HG03139 (cell line): Measurements from ENCODE around the gene GALNT18.

Experiments
- ATAC-seq: cut with Tn5 transposase; IDR thresholded peaks from one replicate; pipeline ENCODE4 v1.9.1; 2021; ENCODE audit not compliant: unreplicated experiment

GALNT18 gene

DNA sequence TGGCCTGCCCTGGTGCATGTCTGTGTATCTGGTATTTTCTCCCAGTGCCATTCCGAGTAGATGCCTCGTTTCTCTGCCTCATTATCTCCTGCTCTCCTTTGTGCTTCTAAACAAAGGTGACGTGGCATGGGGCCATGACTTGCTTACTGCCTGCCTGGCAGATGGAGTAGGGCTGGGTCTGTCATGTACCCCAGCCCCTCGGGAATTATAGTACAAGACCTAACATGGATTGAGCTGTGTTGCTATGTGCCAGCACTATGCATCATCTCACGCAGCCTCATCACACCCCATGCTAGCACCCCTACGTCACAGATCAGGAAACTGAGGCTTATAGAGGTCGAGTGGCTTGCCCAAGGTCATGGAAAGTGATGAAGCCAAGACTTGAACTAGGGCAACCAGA, 88.1 kb downstream of the GALNT18 start:
- no peak for ATAC-seq

- no peak for ATAC-seq
Observed at GRCh38 chr11:11533057-11533456, 88.7 kb downstream of the GALNT18 start.

DNA sequence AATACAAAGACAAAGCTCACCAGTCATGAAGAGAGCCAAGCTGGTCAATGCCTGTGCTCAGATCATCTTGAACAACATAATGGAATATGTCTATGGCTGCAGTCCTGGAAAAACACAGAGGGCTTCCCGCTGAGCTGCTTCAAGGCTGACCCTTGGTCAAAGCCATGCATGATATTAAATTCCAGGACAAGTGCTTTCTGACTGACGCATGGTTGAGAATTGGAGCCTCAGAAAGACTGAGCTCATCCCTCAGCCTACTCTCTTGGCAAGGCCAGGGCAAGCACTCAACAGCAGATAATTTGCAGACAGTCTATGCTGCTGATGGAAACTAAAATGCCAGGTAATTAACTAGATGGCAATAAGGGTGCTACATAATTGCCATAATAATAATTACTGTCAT, 89.2 kb downstream of the GALNT18 start:
- ATAC-seq: no peak

DNA sequence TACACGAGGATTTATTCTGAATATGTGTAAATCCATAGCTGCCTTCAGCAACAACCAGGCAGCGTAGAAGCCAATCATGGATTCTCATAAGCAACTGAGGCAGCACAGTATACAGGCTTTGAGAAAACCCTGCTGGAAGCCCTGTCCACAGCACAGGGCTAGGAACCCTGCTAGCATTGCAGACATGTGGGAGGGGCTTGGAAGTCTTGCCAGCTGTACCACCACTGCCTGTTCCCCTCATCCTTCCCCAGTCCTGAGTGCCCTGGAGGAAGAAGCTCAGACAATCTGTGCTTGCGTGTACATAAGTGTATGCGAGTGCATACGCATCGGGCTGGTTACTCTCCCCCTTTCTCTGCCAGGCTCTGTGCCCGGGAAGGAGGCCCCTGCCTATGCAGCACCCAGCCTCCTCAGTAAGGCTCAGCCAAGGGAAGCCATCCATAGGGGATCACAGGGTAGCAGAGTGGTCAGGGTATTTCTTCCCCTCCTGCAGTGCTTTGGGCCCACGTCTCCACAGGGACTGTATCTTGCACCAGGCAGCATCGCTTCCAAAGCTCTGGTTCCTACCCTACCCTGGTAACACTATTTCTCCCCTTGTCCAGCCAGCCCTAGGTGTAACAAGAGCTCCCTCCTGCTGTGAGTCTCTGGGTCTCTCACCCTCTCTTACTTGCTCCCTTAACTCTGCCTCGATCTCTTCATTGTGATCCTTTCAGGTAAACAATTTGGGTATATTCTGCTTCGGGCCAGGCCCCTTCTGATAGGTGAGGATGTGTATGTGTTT, 90.5 kb downstream of the GALNT18 start:
- ATAC-seq: no peak

DNA sequence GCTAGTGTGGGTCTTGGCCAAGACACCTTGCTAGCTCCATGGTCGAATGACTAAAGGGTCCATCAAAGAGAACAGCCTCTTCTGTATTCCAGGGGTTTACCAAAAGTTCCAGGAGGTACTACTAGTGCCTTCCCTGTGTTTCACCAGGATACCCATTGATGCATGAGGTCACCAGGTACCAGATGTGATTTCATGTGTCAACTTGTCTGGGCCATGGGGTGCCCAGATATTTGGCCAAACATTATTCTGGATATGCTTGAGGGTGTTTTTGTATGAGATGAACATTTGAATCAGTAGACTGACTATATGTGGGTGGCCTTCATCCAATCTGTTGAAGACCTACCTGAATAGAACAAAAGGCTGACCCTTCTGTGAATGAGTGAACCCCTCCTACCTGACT, 92.8 kb downstream of the GALNT18 start:
- no peak for ATAC-seq

DNA sequence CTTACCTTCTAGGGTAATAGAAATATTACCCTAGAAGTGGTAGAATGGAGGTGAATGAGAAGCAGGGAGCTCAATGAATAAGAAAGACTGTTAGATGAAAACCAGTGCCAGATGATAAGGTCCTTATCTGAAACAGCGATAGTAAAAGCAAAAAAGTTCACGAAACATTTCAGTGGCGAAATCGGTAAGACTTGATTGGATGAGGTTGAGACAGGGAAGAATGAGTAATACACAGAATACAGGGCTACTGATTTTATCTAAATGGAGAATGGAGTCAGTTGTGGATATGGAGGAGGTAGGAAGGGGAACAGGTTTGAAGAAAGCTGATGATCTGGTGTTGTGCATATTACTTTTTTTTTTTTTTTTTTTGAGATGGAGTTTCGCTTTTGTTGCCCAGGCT, 96.5 kb downstream of the GALNT18 start:
- ATAC-seq: no peak

- ATAC-seq: no peak
Observed at GRCh38 chr11:11524436-11525061, 97.3 kb downstream of the GALNT18 start.

- no peak for ATAC-seq
Observed at GRCh38 chr11:11522591-11522990, 99.2 kb downstream of the GALNT18 start.

- no peak for ATAC-seq
Observed at GRCh38 chr11:11521306-11522002, 100.4 kb downstream of the GALNT18 start.

GRCh38 chr11:11520231-11521015, 101.4 kb downstream of the GALNT18 start:
- no peak for ATAC-seq

GRCh38 chr11:11519184-11519583, 102.6 kb downstream of the GALNT18 start:
- no peak for ATAC-seq

- no peak for ATAC-seq
Observed at GRCh38 chr11:11514246-11514645, 107.6 kb downstream of the GALNT18 start.

DNA sequence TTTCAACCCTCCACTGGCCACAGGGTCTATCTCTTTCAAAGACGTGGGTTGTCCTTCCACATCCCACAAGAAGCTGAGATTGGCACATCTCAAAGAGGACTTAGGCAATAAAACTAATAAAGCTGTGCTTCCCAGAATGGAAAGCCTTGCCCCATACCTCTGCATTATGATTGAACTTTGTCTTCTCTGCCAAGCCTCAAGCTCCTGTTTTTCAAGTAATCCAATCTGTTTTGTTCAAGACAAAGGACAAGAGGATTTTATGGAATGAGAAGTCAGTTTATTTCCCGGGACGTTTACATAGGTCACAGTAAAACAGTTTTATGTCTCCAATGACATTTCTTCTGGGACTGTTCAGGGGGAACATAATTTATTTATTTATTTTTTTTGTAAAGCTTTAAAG, 108.4 kb downstream of the GALNT18 start:
- no peak for ATAC-seq

- no peak for ATAC-seq
Observed at GRCh38 chr11:11512929-11513328, 108.9 kb downstream of the GALNT18 start.

- ATAC-seq: no peak
Observed at GRCh38 chr11:11512502-11512901, 109.3 kb downstream of the GALNT18 start.

GRCh38 chr11:11512090-11512489, 109.7 kb downstream of the GALNT18 start:
- ATAC-seq: no peak

- no peak for ATAC-seq
Observed at GRCh38 chr11:11510939-11511338, 110.9 kb downstream of the GALNT18 start.

DNA sequence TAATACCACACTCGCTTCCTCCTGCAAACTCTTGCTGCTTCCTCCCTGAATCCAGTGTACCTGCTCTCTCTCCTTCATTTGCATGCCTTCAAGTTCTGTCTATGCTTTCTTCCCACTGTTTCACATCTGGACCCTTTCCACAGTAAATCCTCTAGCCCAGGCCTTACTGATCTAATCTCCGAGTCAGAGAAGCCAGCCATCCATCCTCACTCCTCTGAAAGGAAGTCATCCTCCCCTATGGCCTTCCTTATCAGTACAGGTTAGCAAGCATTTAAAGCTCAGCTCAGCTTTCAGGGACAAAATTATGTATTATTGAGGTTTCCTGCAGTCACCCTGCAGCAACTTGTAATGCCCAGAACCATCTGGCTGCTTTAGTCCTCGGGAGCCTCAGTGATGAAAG, 116.1 kb downstream of the GALNT18 start:
- ATAC-seq: no peak

DNA sequence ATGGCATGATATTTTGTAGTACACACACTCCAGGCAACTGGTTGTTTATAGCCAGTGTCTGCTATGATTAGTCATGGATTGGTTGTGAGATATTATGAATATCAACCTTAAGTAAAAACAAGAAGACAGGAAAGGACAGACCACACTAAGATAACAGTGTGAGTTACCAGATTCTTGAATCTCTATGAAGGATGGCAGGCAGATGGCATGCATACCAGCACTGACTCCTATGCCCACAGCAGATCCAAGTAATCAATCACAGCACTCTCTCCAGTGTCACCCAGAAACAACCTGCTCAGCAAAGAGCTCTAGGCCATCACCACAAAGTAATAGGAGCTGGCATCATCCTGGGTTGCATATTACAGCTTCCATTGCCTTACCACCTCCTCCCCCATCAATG, 116.6 kb downstream of the GALNT18 start:
- no peak for ATAC-seq

DNA sequence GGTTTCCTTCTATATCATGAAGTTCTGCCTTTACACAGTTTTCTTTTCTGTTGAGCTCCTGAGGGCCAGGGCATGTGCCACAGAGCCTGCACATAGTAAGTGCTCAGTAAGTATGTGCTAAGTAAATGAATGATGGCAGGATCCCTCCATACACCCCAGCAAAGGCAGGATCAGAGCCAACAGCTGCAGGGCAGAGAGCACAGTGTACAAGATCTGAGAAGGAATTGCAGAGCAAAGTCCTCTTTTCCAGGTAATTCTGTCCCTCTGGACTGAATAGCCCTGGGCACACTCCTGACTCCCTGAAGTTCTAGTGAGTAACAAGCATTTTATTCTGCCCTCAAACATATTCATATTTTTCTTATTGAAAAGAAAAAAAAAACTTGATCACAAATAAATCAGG, 117.7 kb downstream of the GALNT18 start:
- no peak for ATAC-seq

DNA sequence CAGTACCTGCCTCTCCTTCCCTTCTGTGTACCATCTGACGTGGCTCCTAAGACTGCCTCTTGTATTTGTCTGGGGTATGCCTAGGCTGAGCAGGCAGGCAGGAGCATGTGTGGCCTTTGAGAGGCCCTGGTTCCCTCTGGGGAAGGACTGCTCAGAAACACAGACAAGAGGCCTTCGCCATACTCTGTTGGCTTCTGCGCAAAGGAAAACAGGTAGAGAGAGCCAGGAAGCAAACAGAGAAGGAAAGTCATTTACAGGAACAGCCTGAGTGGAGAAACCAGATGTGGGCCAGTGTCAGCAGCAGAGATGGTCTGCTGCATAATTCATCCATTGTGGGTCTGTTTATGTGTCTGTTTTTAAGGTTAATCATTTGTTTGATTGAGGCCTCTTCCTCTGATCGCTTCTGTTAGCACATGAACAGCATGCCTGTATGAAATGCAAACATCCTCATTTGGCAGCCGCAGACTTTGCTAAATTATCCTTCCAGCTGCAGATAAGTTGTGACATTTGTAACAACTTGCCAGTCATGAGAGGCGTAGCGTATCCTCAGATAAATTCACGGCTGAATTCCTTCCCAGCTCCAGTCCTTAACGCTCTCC, 119.4 kb downstream of the GALNT18 start:
- ATAC-seq: no peak
